ENCODE measurements around the gene CCDC90B.

The CCDC90B gene

GRCh38 chr11:83257761-83258168, 28.4 kb downstream of the CCDC90B start:
- peaks cover 0 to 1% of the 10 kb centered on the region in 2 donors for H3K4me1 ChIP-seq (ENCODE audit: control insufficient read depth in 2 of 2, insufficient read depth in 1 of 2, low read depth in 1 of 2, low read length in 2 of 2)
- no peak overlapping the region for H2BK12ac ChIP-seq (ENCODE audit: low read length)
- H3K14ac ChIP-seq (ENCODE audit: low read length) = no peak overlapping the region
- H2BK5ac ChIP-seq (ENCODE audit: low read length) = no peak overlapping the region
- H3K27me3 ChIP-seq (ENCODE audit: control insufficient read depth in 3 of 3, insufficient read depth in 3 of 3, low read depth in 1 of 3, low read length in 3 of 3) = no peaks in the 10 kb centered on the region
- no CpG with 5 or more reads among the region's 3 CpGs for WGBS, 2 donors (ENCODE audit: extremely low coverage in 2 of 2, insufficient read length in 2 of 2, insufficient replicate concordance in 1 of 2)
- no peak overlapping the region for H3K4ac ChIP-seq (ENCODE audit: low read length)
- no peak overlapping the region for H2AK5ac ChIP-seq (ENCODE audit: low read depth, low read length)
- H2BK120ac ChIP-seq (ENCODE audit: low read depth, low read length) = no peak overlapping the region
- H4K91ac ChIP-seq (ENCODE audit: low read depth, low read length, poor library complexity) = no peak overlapping the region
- no peak overlapping the region for H3K27ac ChIP-seq (replicated peaks; ENCODE audit: low read length)
- no peak for DNase-seq (ENCODE audit: low spot score)
- no peak overlapping the region for H4K8ac ChIP-seq (ENCODE audit: low read depth, low read length)
- no peak overlapping the region for H3K4me3 ChIP-seq (ENCODE audit: low read length in 2 of 2)
- H3K79me1 ChIP-seq (ENCODE audit: low read depth, low read length) = no peaks in the 10 kb centered on the region
- peaks cover 8 to 72% of the 10 kb centered on the region in 2 donors for H3K36me3 ChIP-seq (replicated peaks in 1 of 2; ENCODE audit: control insufficient read depth in 2 of 2, insufficient read depth in 2 of 2, low read length in 2 of 2)
- H3K18ac ChIP-seq (ENCODE audit: low read length) = no peak overlapping the region
- H2AFZ ChIP-seq (ENCODE audit: low read length) = no peak overlapping the region
- H3K23ac ChIP-seq (ENCODE audit: low read depth, low read length, poor library complexity) = no peak overlapping the region
- no peak overlapping the region for H3K4me2 ChIP-seq (ENCODE audit: insufficient read depth, low read length, poor library complexity, severe bottlenecking)
- H2BK15ac ChIP-seq (ENCODE audit: low read length) = no peak overlapping the region
- no peak overlapping the region for H3K9ac ChIP-seq (ENCODE audit: low read depth, low read length, poor library complexity)
- H3K9me3 ChIP-seq (replicated peaks in 1 of 2; ENCODE audit: control insufficient read depth in 2 of 2, insufficient read depth in 1 of 2, low read depth in 1 of 2, low read length in 2 of 2) = no peaks in the 10 kb centered on the region

GRCh38 chr11:83256602-83257340, 29.4 kb downstream of the CCDC90B start:
- Histone ChIP-seq H3K18ac (ENCODE audit: low read length) (no peak overlapping the region), H3K4me2 (ENCODE audit: insufficient read depth, low read length, poor library complexity, severe bottlenecking) (no peak overlapping the region), H2BK5ac (ENCODE audit: low read length) (no peak overlapping the region), H3K79me1 (ENCODE audit: low read depth, low read length) (no peaks in the 10 kb centered on the region), H3K4ac (ENCODE audit: low read length) (no peak overlapping the region), H4K91ac (ENCODE audit: low read depth, low read length, poor library complexity) (no peak overlapping the region), H2BK12ac (ENCODE audit: low read length) (no peak overlapping the region), H3K4me1 (ENCODE audit: control insufficient read depth in 2 of 2, insufficient read depth in 1 of 2, low read depth in 1 of 2, low read length in 2 of 2) (peaks cover 0 to 1% of the 10 kb centered on the region in 2 donors), H3K27ac (replicated peaks; ENCODE audit: low read length) (no peak overlapping the region), H3K9me3 (replicated peaks in 1 of 2; ENCODE audit: control insufficient read depth in 2 of 2, insufficient read depth in 1 of 2, low read depth in 1 of 2, low read length in 2 of 2) (no peaks in the 10 kb centered on the region), H2BK120ac (ENCODE audit: low read depth, low read length) (no peak overlapping the region), H3K23ac (ENCODE audit: low read depth, low read length, poor library complexity) (no peak overlapping the region), H3K36me3 (replicated peaks in 1 of 2; ENCODE audit: control insufficient read depth in 2 of 2, insufficient read depth in 2 of 2, low read length in 2 of 2) (peaks cover 8 to 62% of the 10 kb centered on the region in 2 donors), H3K27me3 (ENCODE audit: control insufficient read depth in 3 of 3, insufficient read depth in 3 of 3, low read depth in 1 of 3, low read length in 3 of 3) (no peaks in the 10 kb centered on the region), H3K9ac (ENCODE audit: low read depth, low read length, poor library complexity) (no peak overlapping the region), H2AK5ac (ENCODE audit: low read depth, low read length) (no peak overlapping the region), H2AFZ (ENCODE audit: low read length) (no peak overlapping the region), H4K8ac (ENCODE audit: low read depth, low read length) (no peak overlapping the region), H2BK15ac (ENCODE audit: low read length) (no peak overlapping the region), H3K4me3 (ENCODE audit: low read length in 2 of 2) (no peak overlapping the region), H3K14ac (ENCODE audit: low read length) (no peak overlapping the region)
- DNase-seq (ENCODE audit: low spot score) = no peak
- WGBS, 2 donors (ENCODE audit: extremely low coverage in 2 of 2, insufficient read length in 2 of 2, insufficient replicate concordance in 1 of 2) = no CpG with 5 or more reads among the region's 3 CpGs

GRCh38 chr11:83255366-83255765, 30.8 kb downstream of the CCDC90B start:
- no peak for DNase-seq (ENCODE audit: low spot score)
- Histone ChIP-seq H2AK5ac (ENCODE audit: low read depth, low read length) (no peak overlapping the region), H3K9ac (ENCODE audit: low read depth, low read length, poor library complexity) (no peak overlapping the region), H3K79me1 (ENCODE audit: low read depth, low read length) (no peaks in the 10 kb centered on the region), H3K4ac (ENCODE audit: low read length) (no peak overlapping the region), H2BK15ac (ENCODE audit: low read length) (no peak overlapping the region), H3K18ac (ENCODE audit: low read length) (no peak overlapping the region), H2BK120ac (ENCODE audit: low read depth, low read length) (no peak overlapping the region), H3K27me3 (ENCODE audit: control insufficient read depth in 3 of 3, insufficient read depth in 3 of 3, low read depth in 1 of 3, low read length in 3 of 3) (no peaks in the 10 kb centered on the region), H2AFZ (ENCODE audit: low read length) (no peak overlapping the region), H3K4me1 (ENCODE audit: control insufficient read depth in 2 of 2, insufficient read depth in 1 of 2, low read depth in 1 of 2, low read length in 2 of 2) (peaks cover 0 to 1% of the 10 kb centered on the region in 2 donors), H3K23ac (ENCODE audit: low read depth, low read length, poor library complexity) (no peak overlapping the region), H3K4me3 (ENCODE audit: low read length in 2 of 2) (no peak overlapping the region), H3K9me3 (replicated peaks in 1 of 2; ENCODE audit: control insufficient read depth in 2 of 2, insufficient read depth in 1 of 2, low read depth in 1 of 2, low read length in 2 of 2) (no peaks in the 10 kb centered on the region), H2BK12ac (ENCODE audit: low read length) (no peak overlapping the region), H4K91ac (ENCODE audit: low read depth, low read length, poor library complexity) (no peak overlapping the region), H3K36me3 (replicated peaks in 1 of 2; ENCODE audit: control insufficient read depth in 2 of 2, insufficient read depth in 2 of 2, low read length in 2 of 2) (peaks cover 8 to 48% of the 10 kb centered on the region in 2 donors), H3K27ac (replicated peaks; ENCODE audit: low read length) (no peak overlapping the region), H3K4me2 (ENCODE audit: insufficient read depth, low read length, poor library complexity, severe bottlenecking) (no peak overlapping the region), H4K8ac (ENCODE audit: low read depth, low read length) (no peak overlapping the region), H3K14ac (ENCODE audit: low read length) (no peak overlapping the region), H2BK5ac (ENCODE audit: low read length) (no peak overlapping the region)
- no CpG with 5 or more reads among the region's 3 CpGs for WGBS, 2 donors (ENCODE audit: extremely low coverage in 2 of 2, insufficient read length in 2 of 2, insufficient replicate concordance in 1 of 2)

DNA sequence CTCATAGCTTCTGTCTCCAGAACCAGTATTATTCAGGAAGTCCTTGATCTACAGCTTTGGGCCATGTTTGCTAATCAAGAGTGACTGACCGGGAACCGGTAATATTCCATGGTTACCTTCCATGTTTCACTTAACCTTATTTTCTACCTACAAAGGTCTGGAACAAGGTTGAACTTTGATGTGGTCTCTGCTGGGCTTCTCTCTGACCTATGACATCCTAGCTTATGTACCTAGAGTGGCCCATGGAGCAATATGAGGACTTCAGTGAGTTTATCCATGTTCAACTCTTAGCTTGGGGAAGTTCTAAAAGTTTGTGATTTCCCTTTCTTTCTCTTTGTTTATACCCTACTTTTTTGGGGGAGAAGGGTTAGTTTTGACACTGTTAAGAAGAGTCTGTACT, 33.2 kb downstream of the CCDC90B start:
- H2AFZ ChIP-seq (ENCODE audit: low read length) = no peak overlapping the region
- no peaks in the 10 kb centered on the region for H3K79me1 ChIP-seq (ENCODE audit: low read depth, low read length)
- H3K4ac ChIP-seq (ENCODE audit: low read length) = no peak overlapping the region
- no peak overlapping the region for H2BK120ac ChIP-seq (ENCODE audit: low read depth, low read length)
- no peak overlapping the region for H3K4me2 ChIP-seq (ENCODE audit: insufficient read depth, low read length, poor library complexity, severe bottlenecking)
- H3K36me3 ChIP-seq (replicated peaks in 1 of 2; ENCODE audit: control insufficient read depth in 2 of 2, insufficient read depth in 2 of 2, low read length in 2 of 2) = peaks cover 5 to 23% of the 10 kb centered on the region in 2 donors
- H4K8ac ChIP-seq (ENCODE audit: low read depth, low read length) = no peak overlapping the region
- WGBS, 2 donors (ENCODE audit: extremely low coverage in 2 of 2, insufficient read length in 2 of 2, insufficient replicate concordance in 1 of 2) = no CpG with 5 or more reads among the region's 2 CpGs
- DNase-seq (ENCODE audit: low spot score) = no peak
- H2BK5ac ChIP-seq (ENCODE audit: low read length) = no peak overlapping the region
- no peaks in the 10 kb centered on the region for H3K9me3 ChIP-seq (replicated peaks in 1 of 2; ENCODE audit: control insufficient read depth in 2 of 2, insufficient read depth in 1 of 2, low read depth in 1 of 2, low read length in 2 of 2)
- no peak overlapping the region for H2BK15ac ChIP-seq (ENCODE audit: low read length)
- H3K4me3 ChIP-seq (ENCODE audit: low read length in 2 of 2) = no peak overlapping the region
- no peak overlapping the region for H3K18ac ChIP-seq (ENCODE audit: low read length)
- H3K27ac ChIP-seq (replicated peaks; ENCODE audit: low read length) = no peak overlapping the region
- H3K23ac ChIP-seq (ENCODE audit: low read depth, low read length, poor library complexity) = no peak overlapping the region
- no peak overlapping the region for H2AK5ac ChIP-seq (ENCODE audit: low read depth, low read length)
- H3K27me3 ChIP-seq (ENCODE audit: control insufficient read depth in 3 of 3, insufficient read depth in 3 of 3, low read depth in 1 of 3, low read length in 3 of 3) = no peaks in the 10 kb centered on the region
- H2BK12ac ChIP-seq (ENCODE audit: low read length) = no peak overlapping the region
- H4K91ac ChIP-seq (ENCODE audit: low read depth, low read length, poor library complexity) = no peak overlapping the region
- peaks cover 0 to 1% of the 10 kb centered on the region in 2 donors for H3K4me1 ChIP-seq (ENCODE audit: control insufficient read depth in 2 of 2, insufficient read depth in 1 of 2, low read depth in 1 of 2, low read length in 2 of 2)
- no peak overlapping the region for H3K14ac ChIP-seq (ENCODE audit: low read length)
- H3K9ac ChIP-seq (ENCODE audit: low read depth, low read length, poor library complexity) = no peak overlapping the region

Data from neuronal stem cell (in vitro differentiated cells).